A549 (cell line): Measurements from ENCODE around the gene PRKCQ. TPM values are rescaled to one million over a fixed set of nuclear protein-coding genes. Genes with fewer than 3 reads are reported as not detected.

Source experiments
- ATAC-seq, 2 experiments: fragments of 200-7000 bp in 1 of 2; fragments of >200 bp in 1 of 2; cut with Nextera tagmentation in 1 of 2; cut with Tn5 transposase in 1 of 2; 3 replicates each; pipeline versions ENCODE4 v1.8.0 to v1.9.1; 2018 to 2020; ENCODE audit warnings: mild to moderate bottlenecking in 1 of 2, moderate library complexity in 1 of 2
- CTCF ChIA-PET: fragments of 300-600 bp; sonication (Branson Sonifier 250); formaldehyde crosslinking; extraction: SDS; loops from one replicate; lab custom pipeline; 2021; ENCODE audit warnings: antibody characterized with exemption, inconsistent platforms; lab: Yijun Ruan, JAX
- POLR2A ChIA-PET: fragments of 350-600 bp; formaldehyde crosslinking; extraction: SDS; loops from one replicate; lab custom pipeline; 2021; ENCODE audit warnings: antibody characterized with exemption, inconsistent platforms; lab: Yijun Ruan, JAX
- DNase-seq, 2 experiments: peaks; one replicate each; pipeline versions ENCODE4 v3.0.0 to v3.0.0-alpha.2; 2011 to 2016; ENCODE audit warnings: low read depth in 1 of 2, low spot score in 1 of 2
- FAIRE-seq: peaks from 2 replicates; lab custom pipeline; 2011; peaks lifted over from hg19 to GRCh38; lab: Jason Lieb, UNC
- H3K27ac ChIP-seq, 2 experiments: fragments of >200 bp; sonication (Bioruptor Twin); formaldehyde crosslinking; 3 replicates each; pipeline ENCODE4 v1.5.1; 2016 to 2017
- H3K4me1 ChIP-seq: fragments of >200 bp; sonication (Bioruptor Twin); formaldehyde crosslinking; 3 replicates; pipeline ENCODE4 v1.6.1; 2016
- H3K4me2 ChIP-seq: fragments of >200 bp; sonication (Bioruptor Twin); formaldehyde crosslinking; 3 replicates; pipeline ENCODE4 v1.6.1; 2016
- H3K4me3 ChIP-seq: fragments of >200 bp; sonication (Bioruptor Twin); formaldehyde crosslinking; 3 replicates; pipeline ENCODE4 v1.5.1; 2016
- H3K9me3 ChIP-seq: fragments of >200 bp; sonication (Bioruptor Twin); formaldehyde crosslinking; 3 replicates; pipeline ENCODE4 v1.6.1; 2016
- BHLHE40 ChIP-seq: IDR thresholded peaks from 2 replicates; pipeline ENCODE4 v1.6.1; 2012; ENCODE audit warnings: low read depth, low read length, inconsistent platforms
- CBX8 ChIP-seq: fragments of 200-600 bp; sonication (generic); IDR thresholded peaks from 2 replicates; pipeline ENCODE4 v1.6.1; 2016
- CEBPB ChIP-seq, 2 experiments: fragments of >200 bp in 1 of 2; sonication (Bioruptor Twin) in 1 of 2; formaldehyde crosslinking in 1 of 2; IDR thresholded peaks; 2 replicates each; pipeline ENCODE4 v1.6.1; 2012 to 2016
- EHMT2 ChIP-seq: fragments of 200-600 bp; sonication (generic); IDR thresholded peaks from 2 replicates; pipeline ENCODE4 v1.6.1; 2016; ENCODE audit warnings: antibody characterized with exemption, low read depth, mild to moderate bottlenecking, moderate library complexity
- FOXS1 ChIP-seq: fragments of 250-450 bp; sonication (Bioruptor Pico); IDR thresholded peaks from 2 replicates; pipeline ENCODE4 v1.5.0; 2020; ENCODE audit warnings: mild to moderate bottlenecking, moderate library complexity
- HES2 ChIP-seq: fragments of >200 bp; sonication (Bioruptor Twin); formaldehyde crosslinking; IDR thresholded peaks from 2 replicates; pipeline ENCODE4 v1.6.1; 2016
- HMGXB4 ChIP-seq: fragments of 250-450 bp; sonication (Bioruptor Pico); IDR thresholded peaks from 2 replicates; pipeline ENCODE4 v1.5.0; 2021; ENCODE audit warnings: mild to moderate bottlenecking, moderate library complexity, borderline replicate concordance
- JUN ChIP-seq, 2 experiments: fragments of >200 bp; sonication (Bioruptor Twin); formaldehyde crosslinking; IDR thresholded peaks; 2 replicates in 1 of 2; 3 replicates in 1 of 2; pipeline ENCODE4 v1.6.1; 2016 to 2017
- KDM1A ChIP-seq: fragments of 200-600 bp; sonication (generic); IDR thresholded peaks from 2 replicates; pipeline ENCODE4 v1.6.1; 2016; ENCODE audit warnings: low read depth, mild to moderate bottlenecking
- MAZ ChIP-seq: fragments of 150-350 bp; IDR thresholded peaks from 2 replicates; pipeline ENCODE4 v1.6.1; 2014; ENCODE audit warnings: antibody characterized with exemption, low read depth, low read length, borderline replicate concordance
- MYC ChIP-seq: IDR thresholded peaks from 2 replicates; pipeline ENCODE4 v1.6.1; 2012; ENCODE audit warnings: mild to moderate bottlenecking, inconsistent platforms, low read length, improper control_type of control experiment, borderline replicate concordance
- NPAS2 ChIP-seq: fragments of 250-450 bp; sonication (Bioruptor Pico); IDR thresholded peaks from 2 replicates; pipeline ENCODE4 v1.8.0; 2022; ENCODE audit warnings: mild to moderate bottlenecking, moderate library complexity, borderline replicate concordance
- PHF8 ChIP-seq: fragments of 200-600 bp; sonication (generic); IDR thresholded peaks from 2 replicates; pipeline ENCODE4 v1.6.1; 2016; ENCODE audit warnings: low read depth, mild to moderate bottlenecking, antibody characterized with exemption, moderate library complexity, borderline replicate concordance
- POLR2AphosphoS2 ChIP-seq: conservative IDR thresholded peaks from 2 replicates; pipeline ENCODE4 v1.6.1; 2012; ENCODE audit warnings: low read length, improper control_type of control experiment, inconsistent platforms
- RARB ChIP-seq: fragments of 250-450 bp; sonication (Bioruptor Pico); IDR thresholded peaks from 2 replicates; pipeline ENCODE4 v1.8.0; 2021; ENCODE audit warnings: mild to moderate bottlenecking, moderate library complexity
- RNF2 ChIP-seq: fragments of 200-600 bp; sonication (generic); IDR thresholded peaks from 2 replicates; pipeline ENCODE4 v1.6.1; 2016; ENCODE audit warnings: low read depth, mild to moderate bottlenecking, antibody characterized with exemption, moderate library complexity, borderline replicate concordance
- TFCP2L1 ChIP-seq: fragments of 250-450 bp; sonication (Bioruptor Pico); IDR thresholded peaks from 2 replicates; pipeline ENCODE4 v1.5.0; 2021; ENCODE audit warnings: mild to moderate bottlenecking
- USF2 ChIP-seq: fragments of 450-650 bp; IDR thresholded peaks from 2 replicates; pipeline ENCODE4 v1.6.1; 2014; ENCODE audit warnings: antibody characterized with exemption
- WGBS: methylation state at CpG from one replicate; pipeline ENCODE4 v1.1.6; 2017; ENCODE audit errors: missing lambda C conversion rate; 5-methylcytosine and 5-hydroxymethylcytosine counted together
- polyA plus RNA-seq, 4 experiments: library from polyadenylated mRNA; depleted of rRNA in 3 of 4; stranded (reverse); fragments of >200 nt; fragmentation: RNase III in 1 of 4; extraction: RNeasy Plus Mini Kit Qiagen cat#74134 plus additional on column Dnase treatment in 1 of 4; gene quantifications; 2 replicates in 3 of 4; 3 replicates in 1 of 4; pipeline ENCODE4 v1.2.3, GENCODE V29; 2011 to 2017

PRKCQ gene
- polyA plus RNA-seq, 2 of the 4 experiments (the other 2 are of a cell fraction): 3.7 to 7.1 TPM

- H3K4me2 ChIP-seq: no peak overlapping the region
- ChIA-PET POLR2A (no interaction called here), CTCF (interaction anchor here (1.0 kb wide), 3 partner anchors 10 to 31 kb away, joined by 3 read pairs; no protein-coding TSS in a partner anchor)
- no peak for DNase-seq
- no peaks in the 10 kb centered on the region for H3K9me3 ChIP-seq
- 60% methylated on average over 7 of the region's 7 CpGs for WGBS
- H3K27ac ChIP-seq: no peak overlapping the region
- TF ChIP-seq HES2 (no peak), CBX8 (no peak), EHMT2 (no peak), CEBPB (IDR thresholded peaks at IDR 0.05) (no peak), MYC (no peak), POLR2AphosphoS2 (no peak), TFCP2L1 (CRISPR knock-in tag) (no peak), MAZ (no peak), USF2 (no peak)
- H3K4me3 ChIP-seq: no peak overlapping the region
- no peak for ATAC-seq
- no peaks in the 10 kb centered on the region for H3K4me1 ChIP-seq
- no peak for FAIRE-seq
Measured at GRCh38 chr10:6569259-6569658, 10.8 kb downstream of the PRKCQ start.

- no peak for FAIRE-seq
- WGBS: 91% methylated on average over 8 of the region's 8 CpGs
- no peak overlapping the region for H3K27ac ChIP-seq
Measured at GRCh38 chr10:6567884-6568283, 12.2 kb downstream of the PRKCQ start.

GRCh38 chr10:6567203-6567703, 12.8 kb downstream of the PRKCQ start:
- Histone ChIP-seq H3K9me3 (no peaks in the 10 kb centered on the region), H3K4me3 (no peak overlapping the region)
- POLR2A ChIA-PET: no interaction called here
- DNase-seq: no peak
- CTCF ChIA-PET: interaction anchor here (1.3 kb wide), 1 partner anchor 14 kb away, joined by 7 read pairs; no protein-coding TSS in a partner anchor
- WGBS: 91% methylated on average over 5 of the region's 5 CpGs
- TF ChIP-seq HMGXB4 (no peak), USF2 (no peak), RNF2 (no peak), HES2 (no peak), CEBPB (IDR thresholded peaks at IDR 0.05) (no peak), POLR2AphosphoS2 (no peak), KDM1A (no peak)
- TF ChIP-seq, all 56 proteins: peak for 0
- H3K27ac ChIP-seq: no peak overlapping the region
- no peak for FAIRE-seq
- H3K4me2 ChIP-seq: no peak overlapping the region
- no peaks in the 10 kb centered on the region for H3K4me1 ChIP-seq
- no peak for ATAC-seq

More at GRCh38 chr10:6567884-6568283, 12.2 kb downstream of the PRKCQ start:
- TF ChIP-seq BHLHE40 (no peak), PHF8 (no peak), FOXS1 (CRISPR knock-in tag) (no peak), EHMT2 (no peak), NPAS2 (CRISPR knock-in tag) (no peak), RARB (CRISPR knock-in tag) (no peak), JUN (IDR thresholded peaks at IDR 0.05) (no peak)
- Histone ChIP-seq H3K4me2 (no peak overlapping the region), H3K4me3 (no peak overlapping the region), H3K9me3 (no peaks in the 10 kb centered on the region), H3K4me1 (no peaks in the 10 kb centered on the region)
- POLR2A ChIA-PET: no interaction called here
- CTCF ChIA-PET: no interaction called here
- ATAC-seq: no peak
- no peak for DNase-seq
